Common myeloid progenitor, CD34-positive (primary cell): ENCODE results near the gene JAM2.

Experiments used
- CTCF ChIA-PET: fragments of 350-600 bp; sonication (Branson Sonifier 250); formaldehyde crosslinking; loops from one replicate; lab custom pipeline; 2021; ENCODE audit warnings: antibody characterized with exemption; lab: Charles Lee
- POLR2A ChIA-PET: fragments of 350-600 bp; sonication (Branson Sonifier 250); formaldehyde crosslinking; loops from one replicate; lab custom pipeline; 2021; ENCODE audit warnings: antibody characterized with exemption; lab: Charles Lee
- DNase-seq, 3 donors: peaks; one replicate each; pipeline versions ENCODE4 v3.0.0 to v3.0.0-alpha.2; 2013
- H3K27ac ChIP-seq, 2 experiments: 1 replicate in 1 of 2; 2 replicates in 1 of 2; pipeline ENCODE4 v1.7.0; 2013; ENCODE audit warnings: inconsistent platforms in 2 of 2, low read length in 2 of 2, mild to moderate bottlenecking in 2 of 2, low read depth in 1 of 2, moderate library complexity in 1 of 2; ENCODE audit not compliant: severe bottlenecking in 2 of 2, insufficient read depth in 1 of 2, poor library complexity in 1 of 2
- H3K27me3 ChIP-seq, 5 experiments: replicated peaks in 2 of 5; 1 replicate in 3 of 5; 2 replicates in 2 of 5; pipeline versions ENCODE4 v1.6.1 to v1.7.0; 2013; ENCODE audit warnings: low read length in 4 of 5, mild to moderate bottlenecking in 2 of 5, moderate library complexity in 2 of 5, inconsistent platforms in 1 of 5; ENCODE audit not compliant: insufficient read depth in 5 of 5, control insufficient read depth in 4 of 5
- H3K36me3 ChIP-seq, 4 experiments: 1 replicate in 2 of 4; 2 replicates in 2 of 4; pipeline versions ENCODE4 v1.6.1 to v1.7.0; 2013; ENCODE audit warnings: low read length in 3 of 4, control low read depth in 1 of 4, mild to moderate bottlenecking in 1 of 4; ENCODE audit not compliant: control insufficient read depth in 4 of 4, insufficient read depth in 4 of 4
- H3K4me1 ChIP-seq, 4 experiments: 1 replicate in 3 of 4; 2 replicates in 1 of 4; pipeline versions ENCODE4 v1.6.1 to v1.7.1; 2013; ENCODE audit warnings: low read length in 3 of 4, mild to moderate bottlenecking in 3 of 4, control low read depth in 1 of 4, inconsistent platforms in 1 of 4, moderate library complexity in 1 of 4; ENCODE audit not compliant: control insufficient read depth in 4 of 4, insufficient read depth in 4 of 4; ENCODE audit errors: control extremely low read depth in 1 of 4
- H3K4me3 ChIP-seq, 7 experiments: 1 replicate in 4 of 7; 2 replicates in 3 of 7; pipeline versions ENCODE4 v1.5.1 to v1.7.0; 2013; ENCODE audit warnings: mild to moderate bottlenecking in 7 of 7, low read length in 6 of 7, moderate library complexity in 6 of 7, inconsistent platforms in 2 of 7, low read depth in 2 of 7, control low read depth in 1 of 7; ENCODE audit not compliant: insufficient read depth in 4 of 7, control insufficient read depth in 1 of 7; ENCODE audit errors: extremely low read depth in 1 of 7
- H3K9me3 ChIP-seq, 5 experiments: 1 replicate in 4 of 5; 2 replicates in 1 of 5; pipeline versions ENCODE4 v1.6.1 to v1.7.1; 2013; ENCODE audit warnings: low read length in 4 of 5, mild to moderate bottlenecking in 2 of 5, inconsistent platforms in 1 of 5, low read depth in 1 of 5, moderate library complexity in 1 of 5; ENCODE audit not compliant: control insufficient read depth in 4 of 5, insufficient read depth in 2 of 5; ENCODE audit errors: control extremely low read depth in 1 of 5
- WGBS: methylation state at CpG from one replicate; pipeline ENCODE4 v1.1.5; 2013; ENCODE audit not compliant: insufficient coverage; 5-methylcytosine and 5-hydroxymethylcytosine counted together

JAM2 gene

GRCh38 chr21:25742900-25743299 lies 103.8 kb downstream of the JAM2 start:
- no peak overlapping the region for H3K27ac ChIP-seq
- CTCF ChIA-PET, result interaction anchor here (2.5 kb wide), 1 partner anchor 25 kb away, joined by 6 read pairs; no protein-coding TSS in a partner anchor
- no peaks in the 10 kb centered on the region for H3K9me3 ChIP-seq
- no peak overlapping the region for H3K4me3 ChIP-seq
- H3K4me1 ChIP-seq, result peaks cover 0 to 4% (median 1%) of the 10 kb centered on the region in 4 experiments
- no peaks in the 10 kb centered on the region for H3K27me3 ChIP-seq
- WGBS, result 96% methylated on average over 3 of the region's 3 CpGs
- POLR2A ChIA-PET, result no interaction called here
- H3K36me3 ChIP-seq, result peaks cover 8 to 25% (median 18%) of the 10 kb centered on the region in 4 experiments
- no peak for DNase-seq

GRCh38 chr21:25744854-25745253 lies 105.8 kb downstream of the JAM2 start:
- no peak overlapping the region for H3K27ac ChIP-seq
- CTCF ChIA-PET, result interaction anchor here (0.7 to 1.8 kb wide), 6 partner anchors 8 to 137 kb away, joined by 3 to 5 read pairs (median 4); partner anchors contain the start of genes ATP5PF and GABPA
- H3K4me1 ChIP-seq, result peaks cover 0 to 2% (median 0%) of the 10 kb centered on the region in 4 experiments
- POLR2A ChIA-PET, result no interaction called here
- WGBS, result no CpG with 5 or more reads among the region's 2 CpGs
- no peaks in the 10 kb centered on the region for H3K9me3 ChIP-seq
- no peaks in the 10 kb centered on the region for H3K27me3 ChIP-seq
- DNase-seq, result no peak
- no peak overlapping the region for H3K4me3 ChIP-seq
- peaks cover 11 to 31% (median 19%) of the 10 kb centered on the region in 4 experiments for H3K36me3 ChIP-seq

- H3K27me3 ChIP-seq, result no peaks in the 10 kb centered on the region
- peaks cover 0 to 6% (median 0%) of the 10 kb centered on the region in 4 experiments for H3K4me1 ChIP-seq
- ChIA-PET CTCF (interaction anchor here (1.1 to 2.4 kb wide), 3 partner anchors 51 to 355 kb away, joined by 3 to 7 read pairs (median 6); no protein-coding TSS in a partner anchor), POLR2A (no interaction called here)
- peaks cover 15 to 46% (median 29%) of the 10 kb centered on the region in 4 experiments for H3K36me3 ChIP-seq
- H3K4me3 ChIP-seq, result no peak overlapping the region
- H3K27ac ChIP-seq, result peak overlapping the region in 1 of 2 experiments; percentile 41
- DNase-seq, result peak in 2 of 3 donors; percentile 58 to 63
- H3K9me3 ChIP-seq, result no peaks in the 10 kb centered on the region
- 48% methylated on average over 5 of the region's 6 CpGs for WGBS
Measured at GRCh38 chr21:25750085-25750484, 111.0 kb downstream of the JAM2 start.

DNA sequence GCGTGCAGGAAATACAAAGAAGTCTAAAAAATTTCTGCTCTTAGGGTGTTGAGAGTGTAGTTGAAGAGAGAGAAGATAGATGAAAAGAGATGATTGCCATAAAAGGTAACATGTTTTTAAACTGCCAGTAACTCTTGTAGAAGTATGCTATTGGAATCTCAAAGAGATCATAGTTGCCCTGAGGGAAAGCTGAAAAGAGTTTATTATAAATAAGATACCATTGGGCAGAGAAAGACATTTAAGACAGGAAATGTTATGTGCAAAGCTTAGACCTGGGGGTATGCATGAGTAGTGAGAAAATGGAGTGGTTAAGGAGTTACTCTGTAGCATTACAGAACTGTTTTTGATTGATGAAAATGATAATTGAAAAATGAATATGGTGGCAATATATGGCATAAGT lies 113.4 kb downstream of the JAM2 start:
- H3K4me3 ChIP-seq, result no peak overlapping the region
- H3K27me3 ChIP-seq, result no peaks in the 10 kb centered on the region
- ChIA-PET CTCF (interaction anchor here (0.9 to 1.8 kb wide), 2 partner anchors 8 to 18 kb away, joined by 3 to 5 read pairs; no protein-coding TSS in a partner anchor), POLR2A (interaction anchor here (0.7 kb wide), 1 partner anchor 112 kb away, joined by 3 read pairs; no protein-coding TSS in a partner anchor)
- no peak for DNase-seq
- H3K4me1 ChIP-seq, result peaks cover 0 to 6% (median 0%) of the 10 kb centered on the region in 4 experiments
- peaks cover 12 to 42% (median 28%) of the 10 kb centered on the region in 4 experiments for H3K36me3 ChIP-seq
- 100% methylated on average over 1 of the region's 1 CpG for WGBS
- no peaks in the 10 kb centered on the region for H3K9me3 ChIP-seq
- H3K27ac ChIP-seq, result no peak overlapping the region

DNA sequence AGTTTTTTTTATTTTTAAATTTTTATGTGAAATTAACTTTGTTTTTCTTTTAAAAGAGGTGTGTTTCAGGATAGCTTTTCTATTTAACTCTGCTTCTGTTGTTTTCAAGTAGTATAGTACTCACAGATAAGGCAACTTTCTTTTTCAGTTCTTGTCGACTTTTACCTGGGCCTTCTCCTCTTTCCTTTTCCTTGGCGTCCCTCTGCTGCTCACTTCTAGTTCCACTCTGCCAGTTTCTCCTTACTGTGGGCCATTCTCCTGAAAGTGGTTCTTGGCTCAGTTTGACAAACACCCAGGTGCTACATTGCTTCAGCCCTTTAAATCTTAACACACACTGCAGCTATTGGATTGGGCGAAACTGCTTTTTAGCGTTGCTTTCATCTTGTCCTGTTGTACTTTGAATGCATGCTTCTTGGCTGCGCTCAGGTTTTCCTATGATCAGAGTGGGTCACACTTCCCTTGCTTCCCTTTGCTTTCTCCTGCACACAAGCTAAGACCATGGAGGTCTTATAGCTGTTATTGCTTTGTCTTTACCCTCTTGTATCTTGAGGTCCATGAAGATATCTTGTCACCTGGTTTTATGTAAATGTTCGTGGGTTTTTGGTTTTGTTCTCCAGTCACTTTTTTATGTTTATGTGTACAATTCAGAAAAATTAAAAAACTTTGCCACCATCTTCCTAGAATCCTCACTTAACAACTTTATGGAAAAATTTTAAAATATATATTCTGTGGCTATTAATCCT lies 117.3 kb downstream of the JAM2 start:
- Histone ChIP-seq H3K9me3 (no peaks in the 10 kb centered on the region), H3K27me3 (no peaks in the 10 kb centered on the region), H3K4me3 (no peak overlapping the region), H3K36me3 (peaks cover 35 to 66% (median 48%) of the 10 kb centered on the region in 4 experiments), H3K4me1 (no peaks in the 10 kb centered on the region), H3K27ac (no peak overlapping the region)
- 98% methylated on average over 5 of the region's 6 CpGs for WGBS
- ChIA-PET CTCF (interaction anchor here (1.0 kb wide), 1 partner anchor 30 kb away, joined by 3 read pairs; no protein-coding TSS in a partner anchor), POLR2A (no interaction called here)
- DNase-seq, result no peak

DNA sequence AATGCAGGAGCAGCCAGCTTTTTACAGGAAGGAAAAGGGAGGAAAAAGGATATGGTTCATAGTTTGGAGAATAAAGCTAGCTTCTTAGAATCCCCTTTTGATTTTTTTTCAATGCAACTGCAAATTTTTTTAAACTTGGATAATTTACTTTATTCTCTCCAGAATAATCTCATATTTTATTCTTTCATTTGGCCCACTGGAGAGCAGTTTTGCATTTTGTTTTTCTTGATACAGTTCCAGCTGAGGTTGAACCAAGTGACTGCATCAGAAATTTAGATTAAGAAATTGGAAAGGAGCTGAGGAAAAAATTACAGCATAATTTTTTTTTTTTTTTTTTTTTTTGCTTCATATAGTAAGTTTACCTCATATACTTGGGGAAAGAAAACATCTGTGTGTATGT lies 118.5 kb downstream of the JAM2 start:
- CTCF ChIA-PET, result interaction anchor here (0.8 to 1.5 kb wide), 2 partner anchors 13 to 149 kb away, joined by 3 to 4 read pairs; no protein-coding TSS in a partner anchor
- Histone ChIP-seq H3K36me3 (peaks cover 33 to 65% (median 45%) of the 10 kb centered on the region in 4 experiments), H3K4me3 (no peak overlapping the region), H3K27ac (no peak overlapping the region), H3K9me3 (no peaks in the 10 kb centered on the region), H3K4me1 (no peaks in the 10 kb centered on the region), H3K27me3 (no peaks in the 10 kb centered on the region)
- POLR2A ChIA-PET, result no interaction called here
- DNase-seq, result no peak

GRCh38 chr21:25759573-25759972 lies 120.5 kb downstream of the JAM2 start:
- H3K36me3 ChIP-seq, result peaks cover 36 to 69% (median 49%) of the 10 kb centered on the region in 4 experiments
- no peak for DNase-seq
- no peaks in the 10 kb centered on the region for H3K27me3 ChIP-seq
- 100% methylated on average over 1 of the region's 1 CpG for WGBS
- POLR2A ChIA-PET, result interaction anchor here (0.6 kb wide), 1 partner anchor 59 kb away, joined by 3 read pairs; no protein-coding TSS in a partner anchor
- H3K4me3 ChIP-seq, result no peak overlapping the region
- no peaks in the 10 kb centered on the region for H3K9me3 ChIP-seq
- H3K27ac ChIP-seq, result no peak overlapping the region
- CTCF ChIA-PET, result no interaction called here
- no peaks in the 10 kb centered on the region for H3K4me1 ChIP-seq
